ENCODE results near the gene LENEP.

Gene LENEP

GRCh38 chr1:155012776-155013602 is 19.6 kb downstream of the LENEP start:
- no peak for DNase-seq

- DNase-seq: no peak
These were observed 20.2 kb downstream of the LENEP start for GRCh38 chr1:155013632-155014031.

- DNase-seq: no peak
These were observed 21.5 kb downstream of the LENEP start for GRCh38 chr1:155014709-155015508.

GRCh38 chr1:155015527-155016230 is 22.3 kb downstream of the LENEP start:
- no peak for DNase-seq

GRCh38 chr1:155016231-155016831 is 22.9 kb downstream of the LENEP start:
- DNase-seq: no peak

GRCh38 chr1:155017041-155017945 is 23.9 kb downstream of the LENEP start:
- DNase-seq: peak; percentile 90

GRCh38 chr1:155017946-155018316 is 24.5 kb downstream of the LENEP start:
- no peak for DNase-seq

GRCh38 chr1:155018617-155019348 is 25.4 kb downstream of the LENEP start:
- no peak for DNase-seq

GRCh38 chr1:155019377-155020245 is 26.2 kb downstream of the LENEP start:
- no peak for DNase-seq

GRCh38 chr1:155022136-155022926 is 28.9 kb downstream of the LENEP start:
- no peak for DNase-seq

- no peak for DNase-seq
These were observed 29.5 kb downstream of the LENEP start for GRCh38 chr1:155022927-155023236.

GRCh38 chr1:155023627-155024026 is 30.2 kb downstream of the LENEP start:
- no peak for DNase-seq

- no peak for DNase-seq
These were observed 30.9 kb downstream of the LENEP start for GRCh38 chr1:155024315-155024714.

GRCh38 chr1:155026154-155026553 is 32.8 kb downstream of the LENEP start:
- DNase-seq: no peak

GRCh38 chr1:155026588-155026987 is 33.2 kb downstream of the LENEP start:
- no peak for DNase-seq

GRCh38 chr1:155029513-155030242 is 36.3 kb downstream of the LENEP start:
- DNase-seq: no peak

- DNase-seq: no peak
These were observed 36.9 kb downstream of the LENEP start for GRCh38 chr1:155030243-155030795.

GRCh38 chr1:155030899-155031298 is 37.5 kb downstream of the LENEP start:
- DNase-seq: no peak

GRCh38 chr1:155032886-155033285 is 39.5 kb downstream of the LENEP start:
- no peak for DNase-seq

Data from activated T-cell treated with anti-CD3 and anti-CD28 coated beads for 4 hours (primary cell).